GM21723 (cell line): ENCODE measurements around the gene PAPSS1.
"Not testable (repeated sequence)": the region's sequence is repeated elsewhere in the genome, so short reads cannot be mapped to it uniquely, and the experiment has no call there.

ENCODE experiments used
- ATAC-seq: cut with Tn5 transposase; IDR thresholded peaks from one replicate; pipeline ENCODE4 v1.9.1; 2021; ENCODE audit warnings: mild to moderate bottlenecking, moderate library complexity; ENCODE audit not compliant: unreplicated experiment

Gene PAPSS1

DNA sequence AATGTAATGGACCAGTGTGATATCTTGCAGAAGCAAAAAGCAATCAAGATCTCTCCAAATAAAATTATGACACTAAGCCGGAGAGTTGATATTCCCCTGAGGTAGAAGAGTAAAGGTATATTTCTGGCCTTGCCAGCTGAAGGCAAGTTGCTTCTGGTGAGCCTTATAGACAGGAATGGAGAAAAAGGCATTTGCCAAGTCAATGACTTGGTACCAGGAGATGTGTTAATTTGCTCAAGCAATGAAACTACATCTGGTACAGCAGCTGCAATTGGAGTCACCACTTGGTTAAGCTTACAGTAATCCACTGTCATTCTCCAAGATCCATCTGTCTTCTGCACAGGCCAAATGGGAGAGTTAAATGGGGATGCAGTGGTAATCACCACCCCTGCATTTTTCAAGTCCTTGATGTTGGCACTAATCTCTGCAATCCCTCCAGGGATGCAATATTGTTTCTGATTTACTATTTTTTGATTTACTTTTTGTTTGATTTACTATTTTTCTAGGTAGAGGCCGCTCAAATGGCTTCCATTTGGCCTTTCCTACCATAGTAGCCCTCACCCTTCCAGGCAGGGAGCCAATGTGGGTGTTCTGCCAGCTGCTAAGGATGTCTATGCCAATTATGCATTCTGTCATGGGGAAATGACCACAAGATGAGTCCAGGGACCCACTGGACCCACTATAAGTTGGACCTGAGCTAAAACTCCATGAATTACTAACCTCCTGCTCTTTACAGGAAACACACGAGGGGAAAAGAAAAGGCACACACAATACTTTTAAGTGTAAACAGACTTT is 6.3 kb upstream of the PAPSS1 start:
- ATAC-seq: not testable (repeated sequence)

DNA sequence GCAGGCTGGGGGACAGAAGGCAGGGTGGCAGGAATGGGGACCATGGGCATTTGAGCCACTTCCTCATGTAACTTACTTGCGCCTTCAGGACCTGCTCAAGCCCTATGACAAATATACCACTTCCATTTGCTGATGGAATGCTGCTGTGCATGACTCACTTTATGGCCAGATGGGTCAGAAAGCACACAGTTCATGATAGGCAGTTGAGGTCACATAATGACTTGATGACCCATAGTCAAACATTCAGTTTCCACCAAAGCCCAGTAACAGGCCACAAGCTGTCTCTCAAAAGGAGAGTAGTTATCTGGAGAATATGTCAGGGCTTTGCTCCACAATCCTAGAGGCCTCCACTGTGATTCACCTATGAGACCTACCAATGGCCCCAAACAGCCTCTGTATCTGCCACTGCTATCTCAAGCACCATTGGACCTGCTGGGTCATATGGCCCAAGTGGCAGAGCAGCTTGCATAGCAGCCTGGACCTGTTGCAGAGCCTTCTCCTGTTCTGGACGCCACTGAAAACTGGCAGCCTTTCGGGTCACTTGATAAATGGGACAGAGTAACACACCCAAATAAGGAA is 5.3 kb upstream of the PAPSS1 start:
- ATAC-seq: no peak

DNA sequence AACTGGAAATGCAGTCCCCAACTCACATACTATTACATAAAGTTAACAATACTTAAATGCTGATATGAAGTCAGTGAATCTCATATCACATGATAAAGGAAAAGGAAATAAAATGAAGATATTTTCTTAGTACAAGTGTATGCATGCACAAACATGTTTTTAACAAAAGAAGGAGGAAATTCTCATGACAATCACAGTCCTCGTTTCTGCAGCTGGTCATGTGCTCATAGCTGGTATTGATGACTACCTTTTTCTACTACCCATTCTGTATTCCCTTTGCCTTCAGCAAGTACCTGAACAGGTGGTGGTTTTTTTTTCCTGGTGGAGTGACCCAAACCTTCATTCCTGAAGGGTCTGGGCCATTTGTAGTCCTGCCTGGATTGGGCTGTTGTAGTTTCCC is 3.3 kb upstream of the PAPSS1 start:
- ATAC-seq: not testable (repeated sequence)

DNA sequence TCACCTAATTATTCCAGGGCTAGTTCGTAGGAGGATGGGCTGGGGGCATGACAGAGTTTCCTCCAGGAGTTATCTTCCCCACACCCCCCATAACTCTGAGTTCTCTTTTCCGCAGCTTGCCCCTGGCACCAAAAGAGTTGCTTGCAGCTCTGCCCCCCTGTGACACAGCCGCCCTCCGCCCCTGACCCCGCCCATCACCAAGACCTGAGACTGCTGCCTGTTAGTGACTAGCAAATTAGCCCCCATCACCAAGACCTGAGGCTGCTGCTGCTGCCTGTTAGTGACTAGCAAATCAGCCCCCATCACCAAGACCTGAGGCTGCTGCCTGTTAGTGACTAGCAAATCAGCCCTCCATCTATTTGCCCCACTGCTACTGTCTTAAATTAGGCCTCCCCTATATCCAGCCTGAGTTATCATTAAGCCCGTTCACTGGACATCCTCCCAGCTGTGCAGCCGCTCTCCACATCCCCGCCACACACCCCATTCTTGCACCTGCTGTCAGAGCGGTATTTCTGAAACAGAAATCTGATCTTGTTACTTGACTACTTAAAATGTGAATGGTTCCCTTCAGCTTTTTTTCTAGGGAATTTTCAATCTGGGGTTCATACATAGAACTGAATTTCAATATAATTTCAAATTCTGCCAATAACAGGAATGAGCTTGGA is 1.5 kb upstream of the PAPSS1 start:
- no peak for ATAC-seq

DNA sequence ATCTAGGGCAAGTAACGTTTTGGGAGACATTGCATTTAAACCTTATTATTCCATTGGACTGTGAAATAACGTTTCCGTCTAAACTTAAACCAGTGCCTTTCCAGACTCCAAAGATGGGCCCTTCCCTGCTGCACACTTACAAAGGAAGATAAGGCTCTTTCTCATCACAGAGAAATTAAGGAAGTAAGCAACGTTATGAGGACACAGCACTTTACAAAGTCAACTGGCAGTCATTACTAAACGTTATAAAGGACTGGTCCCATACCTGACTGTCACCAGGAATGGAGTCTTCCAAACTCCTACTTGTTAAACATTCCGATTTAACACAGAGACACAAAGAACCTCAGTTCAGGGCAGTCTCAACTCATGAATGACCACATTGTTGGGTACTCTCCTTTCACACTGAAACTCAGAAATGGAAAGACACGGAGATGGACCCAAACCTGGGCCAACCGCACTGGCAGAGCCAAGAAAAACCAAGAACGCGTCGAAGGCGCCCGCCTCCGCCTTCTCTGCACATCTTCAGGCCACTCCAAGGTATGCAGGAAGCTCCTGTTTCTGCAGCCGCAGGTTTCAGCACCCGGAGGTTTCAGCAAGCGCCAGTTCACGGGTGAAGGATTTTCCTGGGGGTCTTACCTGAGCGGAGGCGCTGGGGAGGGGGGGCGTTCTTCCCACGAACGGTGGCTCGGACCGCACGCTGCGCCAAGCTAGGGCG is 670 bp downstream of the PAPSS1 start:
- peak; percentile 19 for ATAC-seq

DNA sequence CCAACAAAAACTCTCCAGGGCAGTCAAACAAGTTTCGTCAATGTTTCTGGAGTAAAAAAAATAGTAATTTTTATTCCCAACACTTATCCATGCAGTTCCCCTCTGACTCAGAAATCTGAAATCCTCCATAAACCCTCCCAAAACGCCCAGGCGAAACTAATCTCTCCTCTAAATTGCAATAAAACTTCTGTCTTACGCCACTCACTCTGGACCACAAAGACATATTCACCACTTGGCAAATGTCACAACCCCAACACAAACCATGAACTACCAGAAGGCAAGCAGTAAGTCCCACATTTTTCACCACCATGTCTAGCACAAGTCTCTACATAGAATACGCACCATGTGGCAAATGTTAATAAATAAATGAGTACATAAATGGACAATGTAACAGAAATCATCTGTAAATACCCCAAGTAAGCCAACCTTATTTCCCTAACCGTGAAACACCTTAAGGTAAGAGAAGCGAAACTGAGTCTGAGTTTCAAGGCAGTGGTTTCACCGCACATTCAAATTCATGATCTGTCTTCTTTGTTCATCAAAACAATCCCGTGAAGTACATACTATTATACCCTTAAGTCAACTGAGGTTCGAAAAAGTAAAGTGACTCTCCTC is 1.6 kb downstream of the PAPSS1 start:
- ATAC-seq: peak; percentile 31

DNA sequence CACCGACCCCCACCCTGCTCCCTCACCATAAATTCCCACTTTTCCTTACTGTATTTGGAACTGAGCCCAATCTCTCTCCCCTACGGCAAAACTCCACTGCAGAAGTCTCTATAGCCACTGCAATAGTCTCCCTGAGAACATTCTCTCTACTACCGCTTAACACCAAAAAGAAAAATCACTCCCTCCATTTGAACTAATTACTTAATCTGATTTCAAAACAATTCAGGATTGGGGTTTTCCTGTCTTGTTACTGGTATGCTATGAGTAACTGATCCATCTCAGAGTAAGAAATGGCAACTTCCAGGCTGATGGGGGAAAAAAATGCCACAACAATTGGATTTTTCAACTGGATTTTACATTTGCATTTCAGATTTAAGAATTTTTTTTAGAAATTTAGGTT is 5.8 kb downstream of the PAPSS1 start:
- no peak for ATAC-seq

DNA sequence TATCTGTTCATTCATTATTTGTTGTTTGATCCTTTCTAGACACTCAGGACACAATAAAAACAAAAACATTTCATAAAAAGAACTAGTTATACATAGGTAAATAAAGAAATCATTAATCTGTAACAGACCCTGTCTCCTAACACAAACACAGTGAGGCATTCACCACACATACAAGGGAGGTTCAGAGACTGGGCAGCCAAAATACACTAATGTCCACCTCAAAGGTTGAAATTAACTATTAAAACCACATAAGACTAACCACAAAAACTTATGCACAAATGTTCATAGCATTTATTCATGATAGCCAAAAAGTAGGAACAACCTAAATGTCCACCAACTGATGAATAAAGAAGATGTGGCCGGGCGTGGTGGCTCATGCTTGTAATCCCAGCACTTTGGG is 7.8 kb downstream of the PAPSS1 start:
- no peak for ATAC-seq

DNA sequence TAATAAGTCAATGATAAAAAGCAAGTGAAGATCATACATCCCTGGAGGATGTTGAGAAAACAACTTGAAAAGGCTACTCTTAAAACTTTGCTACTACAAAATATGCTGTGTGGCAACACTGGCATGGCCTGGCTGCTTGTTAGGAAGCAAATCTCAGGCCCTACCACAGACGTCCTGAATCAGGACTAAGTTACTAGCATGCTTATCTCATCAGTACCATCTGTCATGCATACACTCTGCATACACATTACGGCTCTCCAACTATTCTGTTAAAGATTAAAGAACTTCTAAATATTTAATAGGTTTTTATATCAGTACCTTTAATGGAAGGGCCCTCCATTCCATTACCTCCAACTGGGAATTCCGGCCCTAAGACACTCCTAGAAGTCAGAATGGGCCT is 8.2 kb downstream of the PAPSS1 start:
- ATAC-seq: no peak

DNA sequence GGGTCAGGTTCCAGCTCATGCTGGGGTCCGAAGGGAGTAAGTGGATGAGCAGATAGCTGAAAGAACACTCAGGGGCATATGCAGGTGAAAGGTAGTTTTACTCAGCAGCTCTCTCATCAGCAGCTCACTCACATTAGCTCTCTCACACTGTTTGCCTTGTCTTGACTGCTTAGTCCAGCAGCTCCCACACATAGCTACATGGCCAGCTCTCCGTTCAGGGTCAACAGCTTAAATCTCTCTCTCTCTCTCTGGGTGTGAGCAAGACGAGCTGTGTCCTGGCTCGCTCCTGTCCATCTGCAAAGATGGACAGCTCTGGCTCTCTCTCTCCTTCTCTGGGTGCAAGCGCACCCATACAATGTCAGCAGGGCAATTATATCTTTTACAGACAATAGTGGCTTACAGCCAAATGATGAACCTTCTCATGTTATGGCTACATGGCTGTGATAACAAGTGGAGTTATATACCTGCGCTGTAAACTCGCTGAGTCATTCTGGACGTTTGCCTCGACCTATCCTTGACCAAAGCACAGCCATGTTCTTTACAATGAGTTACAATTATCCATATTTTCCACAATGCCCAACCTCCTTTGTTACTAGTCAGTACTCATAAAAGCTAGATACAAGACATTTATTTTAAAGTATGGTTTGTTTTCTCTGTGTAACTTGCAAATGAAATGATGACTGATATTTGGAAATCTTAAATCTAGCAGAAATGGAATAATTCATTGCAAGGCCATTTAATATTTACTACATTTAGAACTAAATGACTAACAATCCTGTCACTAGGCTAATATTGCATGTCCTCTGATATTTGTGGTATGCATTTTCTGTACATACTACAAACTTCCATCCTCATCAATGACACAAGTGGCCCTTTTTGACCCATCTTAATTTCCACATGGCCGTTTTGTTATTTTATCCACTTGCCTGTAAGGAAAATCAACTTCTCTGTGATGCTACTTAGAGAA is 9.3 kb downstream of the PAPSS1 start:
- ATAC-seq: no peak

DNA sequence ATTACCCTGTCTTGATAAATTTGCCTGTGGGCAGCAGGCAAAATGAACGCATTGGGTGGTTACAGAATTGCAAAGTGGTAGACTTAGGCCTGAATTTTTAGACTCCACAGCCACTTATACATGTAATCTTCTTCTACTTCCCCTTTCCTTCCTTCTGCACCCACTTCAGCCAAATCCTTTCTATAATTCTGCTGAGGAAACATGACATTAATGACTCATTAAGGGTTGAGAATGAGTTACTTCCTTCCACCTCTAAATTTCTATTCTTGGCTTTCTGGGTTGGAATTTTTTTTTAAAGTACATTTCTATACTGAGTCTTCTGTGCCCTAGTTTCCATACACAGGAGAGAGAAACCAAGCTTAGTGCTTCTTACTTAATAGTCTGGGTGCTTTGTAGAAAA is 10.1 kb downstream of the PAPSS1 start:
- ATAC-seq: peak; percentile 69

DNA sequence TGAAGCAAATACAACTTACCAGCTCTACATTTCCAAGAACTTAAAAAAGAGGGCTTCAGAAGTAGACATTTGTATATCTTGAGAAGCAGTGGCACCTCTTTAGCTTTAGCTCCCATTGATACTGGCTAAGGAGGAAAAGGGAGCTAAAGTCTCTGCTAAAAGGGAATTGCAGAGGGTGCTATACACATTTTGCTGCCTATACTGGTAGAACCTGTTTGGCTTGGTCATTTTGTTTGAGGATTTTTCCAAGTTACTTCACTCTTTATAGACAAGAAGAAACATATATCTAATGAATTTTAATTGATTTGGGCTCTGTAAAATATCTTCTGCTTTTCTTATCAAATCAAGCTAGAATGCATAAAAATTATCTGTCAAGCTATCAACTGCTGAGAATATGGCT is 11.8 kb downstream of the PAPSS1 start:
- ATAC-seq: no peak

DNA sequence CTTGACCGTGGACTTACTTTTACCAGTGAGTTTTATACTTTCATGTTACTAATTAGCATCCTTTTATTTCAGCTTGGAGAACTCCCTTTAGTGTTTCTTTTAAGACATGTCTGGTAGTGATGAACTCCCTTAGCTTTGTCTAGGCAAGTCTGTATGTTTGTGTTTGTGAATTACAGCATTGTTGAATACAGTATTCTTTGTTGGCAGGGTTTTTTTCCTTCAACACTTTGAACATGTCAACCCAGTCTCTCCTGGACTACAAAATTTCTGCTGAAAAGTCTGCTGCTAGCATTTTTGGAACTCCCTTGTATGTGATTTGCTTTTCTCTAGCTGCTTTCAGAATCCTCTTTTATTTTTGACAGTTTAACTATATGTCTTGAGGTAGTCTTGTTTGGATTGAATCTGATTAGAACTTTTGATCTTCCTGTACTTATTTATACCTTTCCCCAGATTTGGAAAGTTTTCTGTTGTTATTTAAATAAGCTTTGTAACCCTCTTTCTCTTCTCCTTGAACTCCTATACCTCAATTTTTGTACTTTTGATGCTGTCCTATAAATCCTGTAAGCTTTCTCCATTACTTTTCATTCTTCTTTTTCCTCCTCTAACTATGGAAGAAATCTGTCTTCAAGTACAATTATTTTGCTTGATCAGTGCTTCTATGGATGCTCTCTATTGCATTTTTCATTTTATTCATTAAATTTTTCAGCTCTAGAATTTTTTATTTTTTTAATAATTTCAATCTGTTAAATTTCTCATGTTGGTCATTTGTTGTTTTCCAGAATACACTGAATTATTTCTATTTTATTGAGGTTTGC is 14.1 kb downstream of the PAPSS1 start:
- ATAC-seq: no peak

DNA sequence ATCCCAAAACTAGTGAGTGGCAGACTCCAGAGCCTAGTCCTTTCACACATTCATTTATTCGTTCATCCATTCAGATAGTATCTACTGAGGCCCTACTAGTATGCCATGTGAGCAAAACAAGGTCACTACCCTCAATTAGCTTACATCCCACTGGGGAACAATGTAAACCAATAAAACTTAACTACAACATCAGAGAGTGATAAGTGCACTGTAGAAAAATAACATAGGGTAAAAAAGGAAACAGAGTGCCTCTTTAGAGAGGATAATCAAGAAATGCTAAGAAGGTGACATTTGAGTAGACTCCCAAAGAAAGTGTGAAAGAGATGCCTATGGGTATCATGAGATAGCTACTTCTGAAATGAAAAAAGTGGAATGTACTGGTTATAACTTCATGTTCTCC is 18.5 kb downstream of the PAPSS1 start:
- ATAC-seq: no peak

DNA sequence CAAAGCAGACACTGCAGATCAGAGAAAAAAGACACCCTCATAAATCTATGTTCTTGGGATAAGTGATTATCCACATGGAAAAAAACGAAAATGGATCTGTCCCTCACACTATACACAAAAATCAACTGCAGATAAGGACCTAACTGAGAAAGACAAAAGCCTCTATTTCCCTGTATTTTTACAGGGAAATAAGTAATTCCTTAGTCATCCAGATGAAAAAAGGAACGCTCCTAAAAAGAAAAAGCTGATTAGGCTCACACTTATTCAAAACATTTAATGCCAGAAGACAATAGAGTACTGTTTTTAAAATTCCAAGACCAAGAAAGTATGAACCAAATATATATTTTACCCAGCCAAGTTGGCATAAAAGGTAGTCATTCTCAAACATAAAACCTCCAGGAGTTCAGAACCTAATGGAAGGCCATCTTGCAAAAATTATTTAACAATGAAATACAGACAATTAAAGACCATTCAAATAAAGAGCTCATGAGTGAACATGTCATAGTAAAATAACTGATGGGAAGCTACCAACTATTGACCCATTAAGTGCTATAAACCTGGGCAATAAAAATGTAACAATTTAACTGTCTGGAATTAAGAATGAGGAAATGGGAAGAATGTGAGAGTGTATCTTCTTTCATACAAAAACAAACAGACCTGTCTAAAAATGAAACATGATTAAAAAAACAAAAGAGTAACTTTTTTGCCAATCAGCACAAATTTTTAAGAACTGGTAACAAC is 20.4 kb downstream of the PAPSS1 start:
- ATAC-seq: no peak

DNA sequence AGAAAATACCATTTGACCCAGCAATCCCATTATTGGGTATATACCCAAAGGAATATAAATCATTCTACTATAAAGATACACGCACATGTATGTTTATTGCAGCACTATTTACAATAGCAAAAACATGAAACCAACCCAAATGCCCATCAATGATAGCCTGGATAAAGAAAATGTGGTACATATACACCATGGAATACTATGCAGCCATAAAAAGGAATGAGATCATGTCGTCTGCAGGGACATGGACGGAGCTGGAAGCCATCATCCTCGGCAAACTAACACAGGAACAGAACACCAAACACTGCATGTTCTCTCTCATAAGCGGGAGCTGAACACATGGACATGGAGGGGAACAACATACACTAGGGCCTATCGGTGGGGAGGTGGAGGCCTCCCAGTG is 23.8 kb downstream of the PAPSS1 start:
- not testable (repeated sequence) for ATAC-seq

DNA sequence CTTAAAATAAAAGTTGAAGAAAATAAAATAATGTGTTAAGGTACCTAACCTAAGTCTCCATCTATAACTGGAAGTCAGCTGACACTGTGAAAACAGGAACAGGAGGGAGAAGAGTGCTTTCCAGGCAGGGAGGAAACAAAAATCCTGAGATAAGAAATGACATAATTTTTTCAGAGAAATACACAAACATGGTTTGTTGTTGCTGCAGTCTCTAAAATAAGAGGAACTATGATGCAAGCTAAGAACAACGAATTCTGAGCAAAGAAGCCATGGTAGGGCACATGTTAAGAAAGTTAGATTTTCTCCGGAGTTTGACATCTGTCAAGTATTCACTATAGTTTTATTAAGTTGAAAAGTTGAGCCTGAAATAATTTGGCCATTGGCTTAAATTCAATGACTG is 26.9 kb downstream of the PAPSS1 start:
- ATAC-seq: no peak

DNA sequence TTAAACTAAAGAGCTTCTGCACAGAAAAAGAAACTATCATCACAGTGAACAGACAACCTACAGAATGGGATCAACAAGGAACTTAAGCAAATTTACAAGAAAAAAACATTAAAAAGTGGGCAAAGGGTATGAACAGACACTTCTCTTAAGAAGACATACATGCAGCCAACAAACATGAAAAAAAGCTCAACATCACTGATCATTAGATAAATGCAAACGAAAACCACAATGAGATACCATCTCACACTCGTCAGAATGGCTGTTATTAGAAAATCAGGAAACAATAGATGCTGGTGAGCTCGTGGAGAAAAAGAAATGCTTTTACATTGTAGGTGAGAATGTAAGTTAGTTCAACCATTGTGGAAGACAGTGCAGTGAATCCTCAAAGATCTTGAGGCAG is 27.8 kb downstream of the PAPSS1 start:
- no peak for ATAC-seq
